Measurements from ENCODE around the gene KCTD19. TPM values are rescaled to one million over a fixed set of nuclear protein-coding genes. Genes with fewer than 3 reads are reported as not detected.
A peak's percentile ranks its signal among the peaks of the same experiment; 100 is the strongest.
"Not testable (repeated sequence)": the region's sequence is repeated elsewhere in the genome, so short reads cannot be mapped to it uniquely, and the experiment has no call there.

The KCTD19 gene
- total RNA-seq, 1 experiment from 2014 or later: not detected

- Histone ChIP-seq H3K4me1 (ENCODE audit: low read length) (no peaks in the 10 kb centered on the region), H3K36me3 (ENCODE audit: insufficient read depth, low read length) (no peaks in the 10 kb centered on the region), H3K4me2 (ENCODE audit: low read depth, low read length, poor library complexity, severe bottlenecking) (no peak overlapping the region), H3K9me2 (replicated peaks; ENCODE audit: insufficient read depth, low read length) (no peaks in the 10 kb centered on the region), H4K20me1 (ENCODE audit: insufficient read depth, low read depth, low read length) (no peaks in the 10 kb centered on the region), H3K9ac (ENCODE audit: low read length) (no peak overlapping the region), H3K79me2 (ENCODE audit: low read length) (no peaks in the 10 kb centered on the region), H3K9me3 (ENCODE audit: low read length) (no peaks in the 10 kb centered on the region), H2AFZ (ENCODE audit: low read length) (no peak overlapping the region), H3K4me3 (ENCODE audit: low read length) (no peak overlapping the region), H3K27me3 (ENCODE audit: low read length) (no peaks in the 10 kb centered on the region), H3K27ac (ENCODE audit: low read length) (no peak overlapping the region)
- no peak for DNase-seq
Observed at GRCh38 chr16:67356396-67356795, 29.9 kb upstream of the KCTD19 start.

DNA sequence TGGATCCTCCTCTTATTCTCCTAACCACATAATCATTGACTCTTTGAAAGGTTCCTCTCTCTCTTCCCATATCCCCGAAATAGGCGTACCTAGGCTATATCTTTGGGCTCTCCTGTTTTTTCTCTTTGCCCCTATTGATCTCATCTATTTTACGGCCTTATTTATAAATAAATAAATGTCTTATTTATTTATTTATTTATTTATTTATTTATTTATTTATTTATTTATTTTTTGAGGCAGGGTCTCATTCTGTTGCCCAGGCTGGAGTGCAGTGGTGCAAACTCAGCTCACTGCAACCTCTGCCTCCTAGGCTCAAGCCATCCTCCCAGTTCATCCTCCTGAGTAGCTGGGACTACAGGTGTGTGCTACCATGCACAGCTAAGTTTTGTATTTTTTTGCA is 25.9 kb upstream of the KCTD19 start:
- H3K9ac ChIP-seq (ENCODE audit: low read length): not testable (repeated sequence)

DNA sequence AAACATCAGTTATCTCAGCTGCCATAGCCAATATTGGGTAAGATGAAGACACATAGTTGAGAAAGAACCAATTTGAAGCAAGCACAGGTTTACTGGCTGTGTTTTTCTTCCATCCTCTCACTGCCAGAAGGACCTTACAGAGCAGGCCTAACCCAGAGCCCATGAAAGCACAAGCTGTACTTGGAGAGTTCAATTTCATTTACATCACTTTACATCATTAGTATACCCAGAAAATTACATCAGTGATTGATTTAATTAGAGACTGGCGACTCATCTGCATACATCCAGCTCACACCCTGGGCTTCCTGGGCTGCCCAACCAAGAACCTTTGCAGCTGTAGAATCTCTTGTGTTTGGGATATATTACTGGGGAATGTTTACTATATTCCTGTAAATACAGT is 23.8 kb upstream of the KCTD19 start:
- Histone ChIP-seq H2AFZ (ENCODE audit: low read length) (no peak overlapping the region), H3K27ac (ENCODE audit: low read length) (no peak overlapping the region), H3K4me2 (ENCODE audit: low read depth, low read length, poor library complexity, severe bottlenecking) (no peak overlapping the region), H3K9me3 (ENCODE audit: low read length) (no peaks in the 10 kb centered on the region), H3K27me3 (ENCODE audit: low read length) (no peaks in the 10 kb centered on the region), H3K79me2 (ENCODE audit: low read length) (no peaks in the 10 kb centered on the region), H3K9me2 (replicated peaks; ENCODE audit: insufficient read depth, low read length) (no peaks in the 10 kb centered on the region), H3K4me3 (ENCODE audit: low read length) (no peak overlapping the region), H4K20me1 (ENCODE audit: insufficient read depth, low read depth, low read length) (no peaks in the 10 kb centered on the region), H3K36me3 (ENCODE audit: insufficient read depth, low read length) (no peaks in the 10 kb centered on the region), H3K4me1 (ENCODE audit: low read length) (no peaks in the 10 kb centered on the region), H3K9ac (ENCODE audit: low read length) (no peak overlapping the region)
- no peak for DNase-seq

More for the DNA sequence above, 25.9 kb upstream of the KCTD19 start:
- H3K4me2 ChIP-seq (ENCODE audit: low read depth, low read length, poor library complexity, severe bottlenecking); H2AFZ ChIP-seq (ENCODE audit: low read length); H3K27me3 ChIP-seq (ENCODE audit: low read length); H3K36me3 ChIP-seq (ENCODE audit: insufficient read depth, low read length); H3K27ac ChIP-seq (ENCODE audit: low read length); DNase-seq; H3K4me1 ChIP-seq (ENCODE audit: low read length); H3K4me3 ChIP-seq (ENCODE audit: low read length); H4K20me1 ChIP-seq (ENCODE audit: insufficient read depth, low read depth, low read length); H3K9me2 ChIP-seq (replicated peaks; ENCODE audit: insufficient read depth, low read length); H3K79me2 ChIP-seq (ENCODE audit: low read length); H3K9me3 ChIP-seq (ENCODE audit: low read length): not testable (repeated sequence)

- Histone ChIP-seq H3K27ac (ENCODE audit: low read length) (no peak overlapping the region), H3K9ac (ENCODE audit: low read length) (no peak overlapping the region), H3K4me2 (ENCODE audit: low read depth, low read length, poor library complexity, severe bottlenecking) (no peak overlapping the region), H3K27me3 (ENCODE audit: low read length) (no peaks in the 10 kb centered on the region), H3K79me2 (ENCODE audit: low read length) (no peaks in the 10 kb centered on the region), H4K20me1 (ENCODE audit: insufficient read depth, low read depth, low read length) (no peaks in the 10 kb centered on the region), H3K36me3 (ENCODE audit: insufficient read depth, low read length) (no peaks in the 10 kb centered on the region), H3K4me3 (ENCODE audit: low read length) (no peak overlapping the region), H3K9me3 (ENCODE audit: low read length) (no peaks in the 10 kb centered on the region), H3K9me2 (replicated peaks; ENCODE audit: insufficient read depth, low read length) (no peaks in the 10 kb centered on the region), H3K4me1 (ENCODE audit: low read length) (no peaks in the 10 kb centered on the region), H2AFZ (ENCODE audit: low read length) (no peak overlapping the region)
- DNase-seq: peak; percentile 86
Observed at GRCh38 chr16:67349172-67349571, 22.6 kb upstream of the KCTD19 start.

DNA sequence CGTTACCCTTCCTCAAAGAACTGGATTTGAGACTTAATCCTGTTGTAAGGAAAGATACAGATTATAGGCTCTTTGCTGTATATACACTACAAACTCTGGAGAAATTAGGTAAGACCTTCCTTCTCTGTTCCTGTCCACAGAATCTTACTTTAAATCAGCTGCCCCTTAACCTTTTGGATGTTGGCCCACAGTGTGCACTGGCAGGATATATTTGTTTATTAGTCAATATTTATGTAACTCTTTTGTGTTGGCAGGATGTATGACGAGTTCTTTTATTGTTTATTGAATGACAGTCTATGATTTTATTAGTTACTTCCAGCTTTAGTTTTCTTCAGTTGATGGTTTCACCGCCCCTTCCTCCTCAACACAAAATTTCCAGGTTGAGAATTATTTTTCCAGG is 19.8 kb upstream of the KCTD19 start:
- Histone ChIP-seq H3K79me2 (ENCODE audit: low read length) (no peaks in the 10 kb centered on the region), H3K36me3 (ENCODE audit: insufficient read depth, low read length) (no peaks in the 10 kb centered on the region), H3K9me3 (ENCODE audit: low read length) (no peaks in the 10 kb centered on the region), H3K27ac (ENCODE audit: low read length) (no peak overlapping the region), H4K20me1 (ENCODE audit: insufficient read depth, low read depth, low read length) (no peaks in the 10 kb centered on the region), H3K9me2 (replicated peaks; ENCODE audit: insufficient read depth, low read length) (no peaks in the 10 kb centered on the region), H3K4me3 (ENCODE audit: low read length) (no peak overlapping the region), H2AFZ (ENCODE audit: low read length) (no peak overlapping the region), H3K9ac (ENCODE audit: low read length) (no peak overlapping the region), H3K4me2 (ENCODE audit: low read depth, low read length, poor library complexity, severe bottlenecking) (no peak overlapping the region), H3K4me1 (ENCODE audit: low read length) (no peaks in the 10 kb centered on the region), H3K27me3 (ENCODE audit: low read length) (no peaks in the 10 kb centered on the region)
- no peak for DNase-seq

DNA sequence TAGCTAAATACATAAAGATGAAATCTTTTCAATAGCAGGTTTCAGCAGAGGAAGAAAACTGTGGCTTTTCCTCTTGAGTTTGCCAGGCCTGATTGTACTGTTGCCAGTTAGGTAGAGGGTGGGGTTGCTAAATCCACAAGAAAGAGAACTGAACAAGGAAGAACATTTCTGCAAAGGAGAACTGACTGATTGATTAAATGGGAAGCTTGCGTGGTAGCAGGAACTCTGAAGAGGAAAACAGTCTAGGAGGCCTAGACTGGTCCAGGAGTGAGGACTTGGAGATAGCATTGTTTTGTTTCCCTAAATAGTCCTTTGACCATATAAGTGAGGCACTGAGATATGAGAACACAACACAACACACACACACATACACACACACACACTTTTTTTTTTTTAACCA is 18.9 kb upstream of the KCTD19 start:
- H3K79me2 ChIP-seq (ENCODE audit: low read length): no peaks in the 10 kb centered on the region
- no peaks in the 10 kb centered on the region for H3K9me3 ChIP-seq (ENCODE audit: low read length)
- H3K4me2 ChIP-seq (ENCODE audit: low read depth, low read length, poor library complexity, severe bottlenecking): no peak overlapping the region
- no peak overlapping the region for H3K27ac ChIP-seq (ENCODE audit: low read length)
- H4K20me1 ChIP-seq (ENCODE audit: insufficient read depth, low read depth, low read length): no peaks in the 10 kb centered on the region
- H2AFZ ChIP-seq (ENCODE audit: low read length): no peak overlapping the region
- DNase-seq: no peak
- H3K4me3 ChIP-seq (ENCODE audit: low read length): no peak overlapping the region
- H3K9ac ChIP-seq (ENCODE audit: low read length): no peak overlapping the region
- H3K4me1 ChIP-seq (ENCODE audit: low read length): no peaks in the 10 kb centered on the region
- H3K36me3 ChIP-seq (ENCODE audit: insufficient read depth, low read length): no peaks in the 10 kb centered on the region
- no peaks in the 10 kb centered on the region for H3K27me3 ChIP-seq (ENCODE audit: low read length)
- H3K9me2 ChIP-seq (replicated peaks; ENCODE audit: insufficient read depth, low read length): no peaks in the 10 kb centered on the region

GRCh38 chr16:67342616-67343015 is 16.1 kb upstream of the KCTD19 start:
- DNase-seq: no peak
- Histone ChIP-seq H3K79me2 (ENCODE audit: low read length) (no peaks in the 10 kb centered on the region), H4K20me1 (ENCODE audit: insufficient read depth, low read depth, low read length) (no peaks in the 10 kb centered on the region), H3K4me1 (ENCODE audit: low read length) (no peaks in the 10 kb centered on the region), H2AFZ (ENCODE audit: low read length) (no peak overlapping the region), H3K9ac (ENCODE audit: low read length) (no peak overlapping the region), H3K9me3 (ENCODE audit: low read length) (no peaks in the 10 kb centered on the region), H3K27ac (ENCODE audit: low read length) (no peak overlapping the region), H3K4me3 (ENCODE audit: low read length) (no peak overlapping the region), H3K27me3 (ENCODE audit: low read length) (no peaks in the 10 kb centered on the region), H3K36me3 (ENCODE audit: insufficient read depth, low read length) (no peaks in the 10 kb centered on the region), H3K9me2 (replicated peaks; ENCODE audit: insufficient read depth, low read length) (no peaks in the 10 kb centered on the region), H3K4me2 (ENCODE audit: low read depth, low read length, poor library complexity, severe bottlenecking) (no peak overlapping the region)

DNA sequence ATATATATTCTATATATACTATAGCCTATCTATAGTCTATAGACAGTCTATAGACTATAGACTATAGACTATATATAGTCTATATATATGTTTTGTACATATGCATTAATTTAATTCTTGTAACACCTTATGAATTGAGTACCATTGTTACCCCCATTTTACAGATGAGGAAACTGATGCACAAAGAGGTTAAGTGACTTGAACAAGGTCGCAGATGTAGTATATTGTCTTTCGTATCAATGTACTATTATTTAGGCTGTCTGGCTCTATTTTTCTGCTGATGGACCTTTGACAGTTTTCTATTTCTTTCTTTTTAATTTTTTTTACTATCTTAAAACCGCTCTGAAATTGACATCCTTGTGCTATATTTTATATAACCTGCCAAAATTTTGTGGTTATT is 14.7 kb upstream of the KCTD19 start:
- Histone ChIP-seq H3K27ac (ENCODE audit: low read length) (no peak overlapping the region), H2AFZ (ENCODE audit: low read length) (no peak overlapping the region), H3K4me2 (ENCODE audit: low read depth, low read length, poor library complexity, severe bottlenecking) (no peak overlapping the region), H4K20me1 (ENCODE audit: insufficient read depth, low read depth, low read length) (no peaks in the 10 kb centered on the region), H3K9me3 (ENCODE audit: low read length) (no peaks in the 10 kb centered on the region), H3K4me3 (ENCODE audit: low read length) (no peak overlapping the region), H3K4me1 (ENCODE audit: low read length) (no peaks in the 10 kb centered on the region), H3K79me2 (ENCODE audit: low read length) (no peaks in the 10 kb centered on the region), H3K9ac (ENCODE audit: low read length) (no peak overlapping the region), H3K27me3 (ENCODE audit: low read length) (no peaks in the 10 kb centered on the region), H3K9me2 (replicated peaks; ENCODE audit: insufficient read depth, low read length) (no peaks in the 10 kb centered on the region), H3K36me3 (ENCODE audit: insufficient read depth, low read length) (no peaks in the 10 kb centered on the region)
- no peak for DNase-seq

DNA sequence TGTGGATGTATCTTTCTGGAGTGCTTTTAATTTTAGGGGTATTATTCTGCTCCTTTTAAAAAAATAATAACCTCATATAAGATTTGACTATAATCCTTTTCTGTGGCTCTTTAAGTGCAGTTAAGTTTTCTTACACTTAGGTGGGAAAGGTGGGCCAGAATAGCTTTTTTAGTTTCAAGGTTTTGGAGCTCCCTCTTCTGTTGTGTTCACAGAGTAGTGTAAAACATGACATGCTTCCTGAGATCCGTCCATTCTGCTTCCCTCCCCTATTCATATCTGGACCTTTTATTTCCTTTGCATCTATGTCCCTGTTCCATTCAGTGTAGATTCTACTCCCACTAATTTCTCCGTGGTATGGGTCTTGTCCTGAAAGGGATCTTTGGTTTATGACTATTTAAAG is 12.9 kb upstream of the KCTD19 start:
- Histone ChIP-seq H2AFZ (ENCODE audit: low read length) (no peak overlapping the region), H3K4me2 (ENCODE audit: low read depth, low read length, poor library complexity, severe bottlenecking) (no peak overlapping the region), H3K79me2 (ENCODE audit: low read length) (no peaks in the 10 kb centered on the region), H3K36me3 (ENCODE audit: insufficient read depth, low read length) (no peaks in the 10 kb centered on the region), H3K27me3 (ENCODE audit: low read length) (no peaks in the 10 kb centered on the region), H3K9me2 (replicated peaks; ENCODE audit: insufficient read depth, low read length) (no peaks in the 10 kb centered on the region), H4K20me1 (ENCODE audit: insufficient read depth, low read depth, low read length) (no peaks in the 10 kb centered on the region), H3K9me3 (ENCODE audit: low read length) (no peaks in the 10 kb centered on the region), H3K27ac (ENCODE audit: low read length) (no peak overlapping the region), H3K4me1 (ENCODE audit: low read length) (no peaks in the 10 kb centered on the region), H3K4me3 (ENCODE audit: low read length) (no peak overlapping the region), H3K9ac (ENCODE audit: low read length) (no peak overlapping the region)
- DNase-seq: peak; percentile 52

All from Karpas-422 (cell line).